GM12874 (cell line): ENCODE data around the gene FLYWCH1.

Source experiments
- TF ChIP-seq, protein P1 (sequence below): IDR thresholded peaks from 2 replicates; pipeline ENCODE4 v1.5.1; 2011; ENCODE audit warnings: low read depth, mild to moderate bottlenecking, control low read depth, low read length, moderate library complexity; ENCODE audit not compliant: insufficient read depth

The FLYWCH1 gene

DNA sequence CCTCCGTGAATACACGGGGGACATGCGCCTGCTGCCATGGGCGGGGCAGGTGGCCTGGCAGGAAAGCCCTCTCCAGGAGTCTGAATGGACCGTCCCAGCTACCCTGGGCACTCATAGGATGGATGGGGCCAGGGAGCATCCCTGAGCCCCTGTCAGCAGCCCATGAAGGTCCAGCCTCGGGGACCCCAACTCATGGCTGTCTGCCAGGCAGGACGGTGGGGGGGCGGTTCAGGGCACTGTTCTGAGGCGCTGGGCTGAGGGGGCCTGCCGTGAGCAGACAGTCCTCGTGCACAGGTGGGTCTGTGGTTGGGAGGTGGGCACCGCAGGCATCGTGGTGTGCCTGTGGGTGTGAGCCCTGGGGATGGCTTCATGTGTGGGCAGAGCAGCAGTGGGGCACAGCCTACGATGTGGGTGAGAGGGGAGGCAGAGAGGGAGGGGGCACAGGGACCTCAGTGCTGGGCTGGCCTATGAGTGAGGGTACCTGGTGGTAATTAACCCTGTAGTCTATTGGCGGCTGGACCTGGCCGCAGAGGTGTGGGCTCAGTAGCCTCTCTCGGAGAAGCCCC, 75.0 kb downstream of the FLYWCH1 start:
- TF ChIP-seq, protein P1, sequence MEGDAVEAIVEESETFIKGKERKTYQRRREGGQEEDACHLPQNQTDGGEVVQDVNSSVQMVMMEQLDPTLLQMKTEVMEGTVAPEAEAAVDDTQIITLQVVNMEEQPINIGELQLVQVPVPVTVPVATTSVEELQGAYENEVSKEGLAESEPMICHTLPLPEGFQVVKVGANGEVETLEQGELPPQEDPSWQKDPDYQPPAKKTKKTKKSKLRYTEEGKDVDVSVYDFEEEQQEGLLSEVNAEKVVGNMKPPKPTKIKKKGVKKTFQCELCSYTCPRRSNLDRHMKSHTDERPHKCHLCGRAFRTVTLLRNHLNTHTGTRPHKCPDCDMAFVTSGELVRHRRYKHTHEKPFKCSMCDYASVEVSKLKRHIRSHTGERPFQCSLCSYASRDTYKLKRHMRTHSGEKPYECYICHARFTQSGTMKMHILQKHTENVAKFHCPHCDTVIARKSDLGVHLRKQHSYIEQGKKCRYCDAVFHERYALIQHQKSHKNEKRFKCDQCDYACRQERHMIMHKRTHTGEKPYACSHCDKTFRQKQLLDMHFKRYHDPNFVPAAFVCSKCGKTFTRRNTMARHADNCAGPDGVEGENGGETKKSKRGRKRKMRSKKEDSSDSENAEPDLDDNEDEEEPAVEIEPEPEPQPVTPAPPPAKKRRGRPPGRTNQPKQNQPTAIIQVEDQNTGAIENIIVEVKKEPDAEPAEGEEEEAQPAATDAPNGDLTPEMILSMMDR, result no peak

DNA sequence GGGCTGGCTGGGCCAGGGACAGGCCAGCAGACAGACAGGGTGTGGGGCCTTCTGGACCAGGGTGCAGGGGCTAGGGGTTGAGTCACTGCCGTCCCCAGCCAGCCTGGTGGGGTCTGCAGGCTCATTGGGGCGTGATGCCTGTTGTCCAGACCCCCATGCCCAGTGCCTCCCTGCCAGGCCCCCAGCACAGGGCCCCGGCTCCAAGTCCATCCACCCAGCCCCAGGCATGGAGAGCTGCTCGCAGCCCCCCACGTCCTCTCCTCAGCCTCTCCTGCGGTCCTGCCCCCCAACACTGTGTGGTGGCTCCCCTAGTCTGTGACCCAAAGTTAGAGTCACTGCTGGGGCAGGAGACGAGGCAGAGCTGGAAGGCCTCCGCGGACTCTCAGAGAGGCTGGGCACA, 75.6 kb downstream of the FLYWCH1 start:
- TF ChIP-seq, protein P1, result no peak

DNA sequence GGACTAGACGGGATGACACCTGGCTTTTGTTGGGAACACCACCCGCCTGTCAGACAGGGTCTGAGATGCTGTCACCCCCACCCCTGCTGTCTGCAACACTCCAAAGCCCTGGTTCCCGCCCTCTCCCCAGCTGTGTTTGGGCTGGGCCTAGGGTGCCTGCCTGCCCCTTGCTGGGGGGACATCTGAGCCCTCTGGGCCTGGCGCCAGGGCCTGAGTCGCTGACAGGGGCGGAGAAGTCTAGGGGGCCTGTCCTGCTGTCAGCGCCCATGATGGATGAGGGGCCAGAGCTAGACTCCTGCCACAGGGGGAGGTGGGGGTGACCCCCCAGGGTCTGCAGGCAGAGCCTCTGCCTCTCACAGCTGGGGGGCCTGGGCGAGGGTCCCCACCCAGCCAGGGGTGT, 76.1 kb downstream of the FLYWCH1 start:
- TF ChIP-seq, protein P1, result no peak

DNA sequence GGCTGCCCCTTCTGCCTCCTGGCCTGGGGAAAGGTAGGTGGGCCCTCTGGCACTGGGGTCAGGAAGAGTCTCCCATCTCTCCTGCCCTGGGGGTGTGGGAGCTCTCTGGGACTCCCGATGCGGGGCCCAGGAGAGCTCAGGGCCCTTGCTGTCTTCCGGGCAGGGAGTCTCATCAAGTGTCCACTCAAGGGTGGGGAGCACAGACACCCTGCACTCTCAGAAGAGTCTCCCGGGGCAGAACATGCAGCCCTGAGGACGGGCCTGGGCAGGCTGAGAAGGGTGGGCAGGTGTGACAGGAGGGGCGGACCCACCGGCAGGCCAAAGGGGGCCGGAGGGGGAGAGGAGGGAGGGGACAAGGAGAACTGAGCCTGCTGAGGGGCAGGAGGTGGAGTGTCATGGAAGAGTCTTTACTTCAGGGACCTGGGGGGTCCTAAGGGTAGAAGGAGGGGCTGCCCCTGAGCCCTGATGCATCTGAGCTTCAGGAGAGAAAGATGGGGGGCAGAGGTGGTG, 76.9 kb downstream of the FLYWCH1 start:
- TF ChIP-seq, protein P1, result no peak

DNA sequence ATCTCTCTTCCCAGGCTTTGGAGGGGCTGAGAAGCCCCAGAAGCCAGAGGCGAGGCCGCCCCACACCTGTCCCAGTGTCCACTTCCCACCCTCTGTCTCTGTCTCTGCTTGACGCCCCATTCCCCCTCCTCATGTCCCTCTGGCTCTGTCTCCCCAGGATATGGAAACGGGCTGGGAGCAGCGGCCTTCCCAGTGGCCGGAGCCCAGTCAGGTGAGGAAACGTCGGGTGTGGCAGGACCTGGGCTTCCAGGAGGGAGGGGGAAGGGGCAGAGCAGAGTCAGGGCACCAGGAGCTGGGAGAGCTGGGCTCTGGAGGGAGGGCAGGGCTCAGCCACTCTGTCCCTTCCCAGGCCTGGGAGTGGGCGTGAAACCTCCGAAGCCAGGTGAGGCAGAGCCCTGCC, 79.2 kb downstream of the FLYWCH1 start:
- TF ChIP-seq, protein P1, result no peak

DNA sequence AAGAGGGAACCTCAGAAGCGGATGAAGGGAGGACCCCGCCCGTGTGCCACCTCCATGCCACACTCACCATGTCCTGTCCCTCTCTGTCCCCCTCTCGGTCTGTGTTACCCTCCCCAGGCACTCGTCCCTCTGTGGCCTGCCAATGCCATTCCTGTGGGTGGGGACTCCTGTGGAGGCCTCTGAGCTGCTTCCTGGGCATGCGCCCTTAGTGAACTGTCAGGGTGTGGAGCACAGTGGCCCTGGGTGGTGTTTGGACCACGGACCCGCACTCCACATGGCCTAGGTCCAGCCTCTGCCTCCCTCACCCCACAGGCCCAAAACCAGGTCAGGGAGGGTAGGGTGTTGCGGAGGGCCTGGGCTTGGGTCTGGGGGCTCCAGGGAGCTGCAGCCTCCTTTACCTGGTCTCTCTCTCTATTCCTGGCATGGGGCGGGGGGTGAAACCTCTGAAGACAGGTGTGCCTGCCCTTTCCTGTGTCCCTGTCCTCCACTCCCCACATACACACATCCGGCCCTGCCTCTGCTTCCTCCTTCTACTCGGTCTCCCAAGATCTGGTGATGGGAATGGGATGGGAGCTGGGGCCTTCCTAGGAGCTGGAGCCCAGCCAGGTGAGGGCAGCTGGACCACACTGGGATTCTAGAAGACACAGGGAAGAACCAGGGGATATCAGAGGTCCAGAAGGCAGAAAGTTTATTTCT, 80.0 kb downstream of the FLYWCH1 start:
- TF ChIP-seq, protein P1, result no peak

DNA sequence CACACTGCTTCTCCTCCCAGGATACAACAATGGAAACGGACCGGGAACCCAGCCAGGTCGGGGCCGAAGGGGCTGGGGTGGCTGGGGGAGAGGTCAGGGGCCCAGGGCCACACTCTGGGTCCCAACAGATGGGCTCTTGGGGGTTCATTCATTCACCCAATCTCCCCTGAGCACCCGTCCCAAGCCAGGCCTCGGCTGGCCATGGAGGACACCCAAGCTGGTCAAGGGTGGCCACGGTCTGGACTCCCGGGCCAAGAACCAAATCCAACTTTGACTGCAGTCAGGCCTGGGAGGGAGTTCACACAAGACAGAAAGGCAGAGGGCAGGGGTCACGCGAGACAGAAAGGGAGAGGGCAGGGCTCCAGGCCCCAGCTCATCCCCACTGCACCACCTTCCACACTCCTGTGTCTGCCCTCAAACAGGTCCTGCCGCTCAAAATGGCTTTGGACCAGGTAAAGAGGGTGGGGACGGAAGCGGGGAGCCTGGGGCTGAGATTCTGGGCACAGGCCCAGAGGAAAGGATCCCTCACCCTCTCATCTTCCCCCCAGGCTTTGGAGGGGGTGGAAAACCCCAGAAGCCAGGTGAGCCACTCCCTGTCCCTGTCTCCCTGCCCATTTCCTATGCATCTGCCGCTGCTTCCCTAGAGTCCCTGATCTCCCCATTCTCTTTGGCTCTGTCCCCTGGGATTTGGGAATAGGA, 80.8 kb downstream of the FLYWCH1 start:
- TF ChIP-seq, protein P1, result no peak
